Measurements from ENCODE around the gene ROPN1.

DNA sequence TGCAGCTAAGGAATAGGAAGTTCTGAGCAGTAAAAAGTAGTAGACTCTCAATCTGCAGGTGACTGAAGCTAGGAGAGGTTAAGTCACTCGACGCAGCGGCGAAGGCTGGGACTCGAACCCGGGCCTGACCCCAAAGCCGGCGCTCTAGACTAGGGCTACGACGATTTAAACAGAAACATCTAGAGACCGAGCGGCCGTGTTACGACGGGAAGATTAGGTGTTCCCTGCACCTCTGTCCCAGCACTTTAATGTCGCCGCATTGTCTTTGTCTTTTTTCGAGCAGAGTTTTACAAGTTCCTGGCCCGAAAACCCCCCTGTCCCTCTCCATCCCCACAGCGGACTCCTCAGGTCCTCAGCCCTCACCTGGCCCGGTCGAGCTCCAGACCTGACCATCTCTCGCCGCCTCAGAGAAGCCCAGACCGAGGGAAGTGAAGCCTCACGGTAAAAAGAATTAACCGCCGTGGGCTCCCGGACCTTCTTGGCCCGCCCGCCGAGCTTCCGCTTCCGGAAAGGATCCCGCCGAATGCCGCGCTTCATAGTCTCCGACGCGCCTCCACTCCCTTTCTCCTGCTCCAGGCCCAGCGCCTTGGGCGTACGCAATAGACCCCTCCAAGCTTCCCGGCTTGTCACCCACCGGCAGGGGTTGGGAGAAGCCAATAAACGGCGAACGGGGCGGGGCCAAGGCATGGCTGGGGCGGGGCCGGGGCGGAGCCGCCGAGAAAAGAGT, 31.0 kb downstream of the ROPN1 start, which contains the start of gene CCDC14:
- TF ChIP-seq, protein P1, sequence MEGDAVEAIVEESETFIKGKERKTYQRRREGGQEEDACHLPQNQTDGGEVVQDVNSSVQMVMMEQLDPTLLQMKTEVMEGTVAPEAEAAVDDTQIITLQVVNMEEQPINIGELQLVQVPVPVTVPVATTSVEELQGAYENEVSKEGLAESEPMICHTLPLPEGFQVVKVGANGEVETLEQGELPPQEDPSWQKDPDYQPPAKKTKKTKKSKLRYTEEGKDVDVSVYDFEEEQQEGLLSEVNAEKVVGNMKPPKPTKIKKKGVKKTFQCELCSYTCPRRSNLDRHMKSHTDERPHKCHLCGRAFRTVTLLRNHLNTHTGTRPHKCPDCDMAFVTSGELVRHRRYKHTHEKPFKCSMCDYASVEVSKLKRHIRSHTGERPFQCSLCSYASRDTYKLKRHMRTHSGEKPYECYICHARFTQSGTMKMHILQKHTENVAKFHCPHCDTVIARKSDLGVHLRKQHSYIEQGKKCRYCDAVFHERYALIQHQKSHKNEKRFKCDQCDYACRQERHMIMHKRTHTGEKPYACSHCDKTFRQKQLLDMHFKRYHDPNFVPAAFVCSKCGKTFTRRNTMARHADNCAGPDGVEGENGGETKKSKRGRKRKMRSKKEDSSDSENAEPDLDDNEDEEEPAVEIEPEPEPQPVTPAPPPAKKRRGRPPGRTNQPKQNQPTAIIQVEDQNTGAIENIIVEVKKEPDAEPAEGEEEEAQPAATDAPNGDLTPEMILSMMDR (IDR thresholded peaks at IDR 0.05), result no peak
- TF ChIP-seq POLR2AphosphoS5 (IDR thresholded peaks at IDR 0.05; ENCODE audit: low read depth, low read length) (peak; percentile 92), TCF7L2 (IDR thresholded peaks at IDR 0.05; ENCODE audit: low read depth, low read length) (peak; percentile 87)

Data from Panc1 (cell line).